HG02588 (cell line): ENCODE data around the gene HDAC9.

Source experiments
- ATAC-seq: cut with Tn5 transposase; IDR thresholded peaks from one replicate; pipeline ENCODE4 v1.9.1; 2021; ENCODE audit warnings: mild to moderate bottlenecking, moderate library complexity; ENCODE audit not compliant: unreplicated experiment

Gene HDAC9

DNA sequence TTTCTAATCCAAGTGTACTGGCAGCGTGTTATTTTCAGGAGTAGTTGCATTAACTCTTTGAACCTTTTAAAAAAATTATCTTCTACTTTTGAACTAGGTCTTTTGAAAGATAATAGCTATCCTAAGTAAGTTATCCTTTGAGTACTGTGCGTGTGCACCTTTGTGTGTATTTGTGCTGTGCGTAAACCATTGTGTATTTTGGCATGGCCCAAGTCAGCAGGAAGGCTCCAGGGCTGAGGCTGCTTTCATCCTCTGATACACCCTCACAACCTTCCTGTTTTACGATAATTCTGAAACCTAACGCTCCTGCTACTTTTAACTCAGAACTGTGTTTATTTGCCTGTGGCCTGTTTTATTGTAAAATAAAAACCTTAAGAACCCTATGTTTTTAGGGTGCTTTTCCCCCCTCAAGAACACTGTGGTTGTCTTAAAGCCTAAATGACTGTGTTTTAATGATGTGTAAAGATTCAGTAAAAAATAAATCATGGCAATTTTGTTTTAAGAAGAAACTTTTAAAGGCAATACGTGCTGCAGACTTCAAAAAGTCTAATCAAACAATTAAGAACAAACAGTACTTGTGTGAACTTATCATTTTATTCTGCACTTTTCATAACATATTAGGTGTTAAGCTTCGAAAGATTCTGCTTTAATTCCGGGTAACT lies 57.5 kb downstream of the HDAC9 start:
- no peak for ATAC-seq

- no peak for ATAC-seq
Measured at GRCh38 chr7:18553605-18554003, 58.1 kb downstream of the HDAC9 start.

DNA sequence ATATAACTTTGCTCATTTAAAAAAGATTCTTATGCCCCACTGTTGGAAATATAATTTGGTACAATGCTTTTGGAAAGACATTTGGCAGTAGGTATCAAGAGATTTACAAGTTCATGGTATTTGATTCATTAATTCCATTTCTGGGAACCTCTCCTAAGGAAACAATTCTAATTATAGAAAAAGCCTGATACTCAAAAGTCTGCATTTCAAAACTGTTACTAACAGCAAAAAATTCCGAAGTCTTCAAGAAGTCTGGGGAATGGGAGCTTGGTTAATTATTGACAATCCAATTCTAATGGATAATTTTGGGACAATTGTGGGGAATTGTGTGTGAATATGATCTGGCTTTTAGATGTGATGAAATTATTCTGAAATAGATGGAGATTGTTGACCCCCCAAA lies 59.6 kb downstream of the HDAC9 start:
- no peak for ATAC-seq

DNA sequence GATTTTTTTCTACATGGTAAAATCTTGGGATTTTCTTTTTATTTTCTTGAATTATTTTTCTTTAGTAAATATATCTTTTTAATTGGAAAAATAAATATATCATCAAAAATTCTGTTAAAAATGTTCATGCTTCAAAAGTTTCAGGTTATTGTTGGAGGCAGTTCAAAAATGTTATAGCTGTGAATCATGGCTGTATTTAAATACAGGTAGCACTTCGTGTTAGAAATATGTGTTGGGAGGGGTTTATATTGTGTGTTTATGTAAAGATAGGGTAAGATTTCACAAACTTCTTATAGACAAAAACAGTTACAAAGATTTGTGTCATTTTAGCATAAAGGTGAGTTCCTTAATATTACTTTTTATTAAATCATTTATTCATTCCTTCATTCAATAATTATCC lies 60.4 kb downstream of the HDAC9 start:
- no peak for ATAC-seq

DNA sequence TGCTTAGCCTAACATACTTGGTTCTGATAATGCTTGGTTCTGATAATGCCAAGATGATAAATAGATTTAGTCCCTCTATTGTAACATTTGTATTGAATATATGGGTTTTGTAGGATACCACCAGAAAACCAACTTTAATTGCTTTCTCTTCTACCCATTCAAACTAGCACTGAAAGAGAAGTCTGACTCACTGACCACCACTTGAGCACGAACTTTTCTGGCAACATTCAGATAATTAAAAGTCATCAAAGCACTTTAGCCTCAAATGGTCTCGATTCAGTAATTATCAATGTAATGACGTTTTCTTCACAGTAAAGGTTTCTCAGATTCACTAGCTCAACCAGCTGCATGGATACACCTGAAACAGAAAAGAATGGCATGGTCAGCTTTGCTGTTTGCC lies 63.0 kb downstream of the HDAC9 start:
- ATAC-seq, result no peak

- ATAC-seq, result no peak
Measured at GRCh38 chr7:18558910-18559309, 63.4 kb downstream of the HDAC9 start.

DNA sequence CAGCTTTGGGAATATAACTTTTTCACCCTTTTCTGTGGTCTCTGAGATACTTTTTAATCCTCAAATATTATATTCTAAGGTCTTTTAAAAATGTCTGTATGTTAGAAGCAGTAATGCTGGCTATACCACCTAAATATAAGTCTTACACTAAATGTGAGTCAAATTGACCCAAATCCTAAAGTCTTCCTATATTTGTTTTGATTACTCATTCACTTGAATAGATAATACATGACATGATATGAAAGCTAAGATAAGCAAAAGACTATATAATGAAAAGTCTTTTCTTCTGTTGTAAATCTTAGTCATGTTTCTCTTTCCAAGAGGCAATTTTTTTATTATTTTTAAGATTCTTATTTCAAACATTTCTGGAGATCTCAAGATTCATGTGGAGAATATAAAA lies 64.2 kb downstream of the HDAC9 start:
- ATAC-seq, result no peak

GRCh38 chr7:18564779-18565178 lies 69.2 kb downstream of the HDAC9 start:
- ATAC-seq, result no peak

DNA sequence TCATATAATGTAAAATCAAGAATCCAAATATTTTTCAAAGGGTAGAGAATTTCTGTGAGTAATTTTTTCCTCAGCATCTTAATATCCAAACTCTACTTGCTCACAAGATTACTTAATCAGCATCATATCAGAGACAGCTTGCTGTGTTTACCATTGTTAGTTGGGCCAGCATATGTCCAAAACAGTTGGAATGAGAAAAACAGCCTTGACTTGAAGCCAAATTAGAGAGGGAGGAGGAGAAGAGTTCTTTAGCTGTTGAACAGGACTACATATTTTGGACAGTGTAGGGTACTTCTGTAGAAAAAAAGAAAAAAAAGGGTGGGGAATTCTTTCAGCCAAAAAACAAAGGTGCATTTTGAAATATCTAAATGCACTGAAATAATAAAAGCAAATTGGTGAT lies 69.8 kb downstream of the HDAC9 start:
- ATAC-seq, result no peak

DNA sequence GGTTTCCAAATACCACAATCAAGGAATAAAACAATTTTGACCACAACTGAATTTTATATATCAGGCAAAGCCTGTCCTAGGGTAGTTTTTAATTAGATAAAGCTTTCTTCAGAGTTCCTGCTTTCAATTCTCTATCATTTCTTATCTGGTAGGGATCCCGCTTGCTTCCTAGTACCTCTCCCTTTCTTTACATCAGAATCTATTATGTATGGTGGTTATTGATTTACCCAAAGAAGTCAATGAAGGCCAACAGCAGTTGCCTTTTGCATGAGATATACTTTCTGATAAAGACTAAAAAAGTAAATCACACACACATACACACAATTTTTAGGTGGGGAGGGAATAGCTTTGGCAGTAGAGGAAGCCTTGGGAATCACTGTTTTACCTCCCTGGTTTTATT lies 70.7 kb downstream of the HDAC9 start:
- no peak for ATAC-seq

DNA sequence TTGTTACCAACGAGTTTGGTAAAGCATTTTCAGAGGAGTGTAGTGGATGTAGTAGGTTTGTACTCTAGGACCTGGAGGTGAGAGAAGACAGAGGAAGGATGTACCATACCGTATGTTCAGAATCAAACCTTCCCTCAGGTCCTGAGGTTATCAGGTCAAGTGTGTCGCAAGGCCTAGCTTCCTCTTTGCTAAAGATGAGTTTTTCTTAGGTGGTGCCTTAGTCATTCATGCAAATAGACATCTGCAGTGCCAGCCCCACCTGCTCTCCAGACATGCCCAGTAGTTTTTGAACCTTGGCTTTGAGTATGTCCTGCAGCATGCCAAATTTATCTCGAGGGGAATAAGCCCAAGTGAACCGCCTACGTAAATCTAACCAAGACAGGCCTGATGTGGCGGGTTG lies 71.3 kb downstream of the HDAC9 start:
- ATAC-seq, result peak; percentile 96

DNA sequence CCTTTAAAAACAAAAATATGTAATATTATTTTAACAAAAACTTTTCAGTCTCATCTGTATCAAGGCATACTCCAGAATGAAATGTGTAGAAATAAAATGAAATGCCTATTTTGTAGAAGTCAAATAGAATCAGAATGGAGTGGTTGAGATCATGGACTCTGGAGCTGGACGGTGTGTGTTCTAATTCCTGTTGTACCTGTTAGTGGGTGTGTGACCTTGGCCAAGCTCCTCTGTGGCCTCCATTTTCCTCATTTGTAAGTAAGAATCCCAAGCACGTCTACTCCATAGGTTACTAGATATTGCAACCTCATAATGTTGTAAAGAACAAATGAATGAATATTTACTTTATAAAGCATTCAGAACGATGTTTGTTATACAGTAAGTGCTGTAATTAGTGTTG lies 74.9 kb downstream of the HDAC9 start:
- no peak for ATAC-seq

GRCh38 chr7:18570890-18571478 lies 75.4 kb downstream of the HDAC9 start:
- no peak for ATAC-seq

- ATAC-seq, result no peak
Measured at GRCh38 chr7:18572154-18572553, 76.6 kb downstream of the HDAC9 start.

GRCh38 chr7:18572885-18573284 lies 77.3 kb downstream of the HDAC9 start:
- no peak for ATAC-seq

DNA sequence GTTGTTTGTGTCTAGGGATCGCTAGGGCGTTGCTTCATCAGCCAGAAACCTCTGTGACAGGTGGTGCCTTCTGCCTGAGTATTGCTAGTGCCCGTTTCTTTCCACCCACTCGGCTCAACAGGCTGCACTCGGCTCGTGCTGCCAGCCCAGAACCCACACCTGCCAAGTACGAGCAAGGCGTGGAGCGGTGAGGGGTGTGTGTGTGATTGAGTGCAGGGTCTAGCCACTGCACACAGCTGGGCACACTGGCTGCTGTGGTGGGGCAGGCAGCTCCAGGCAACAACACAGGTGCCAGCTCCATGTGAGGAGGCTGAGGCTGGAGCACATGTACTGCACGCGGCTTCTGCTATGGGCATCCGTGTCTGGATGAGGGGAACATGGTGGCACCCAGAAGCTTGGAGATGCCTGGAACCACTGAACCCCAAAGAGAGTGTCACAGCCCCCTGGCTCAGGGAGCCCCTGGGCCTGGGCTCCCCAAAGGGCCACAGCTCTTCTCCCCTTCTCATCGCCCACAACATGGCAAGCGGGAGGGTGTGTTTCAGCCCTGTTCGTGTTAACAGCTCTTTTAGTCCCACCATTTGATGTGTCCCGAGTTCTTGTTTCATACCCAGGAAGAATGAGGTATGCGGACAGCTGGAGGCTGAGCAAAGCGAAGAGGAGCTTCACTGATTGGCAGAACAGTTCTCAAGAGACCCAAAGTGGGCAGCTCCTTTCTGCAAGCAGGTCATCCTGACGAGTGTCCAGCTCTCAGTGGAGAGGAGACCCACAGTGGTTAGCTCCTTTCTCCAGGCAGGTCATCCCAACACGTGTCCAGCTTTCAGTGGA lies 78.1 kb downstream of the HDAC9 start:
- ATAC-seq, result no peak

GRCh38 chr7:18574235-18574540 lies 78.6 kb downstream of the HDAC9 start:
- ATAC-seq, result no peak

DNA sequence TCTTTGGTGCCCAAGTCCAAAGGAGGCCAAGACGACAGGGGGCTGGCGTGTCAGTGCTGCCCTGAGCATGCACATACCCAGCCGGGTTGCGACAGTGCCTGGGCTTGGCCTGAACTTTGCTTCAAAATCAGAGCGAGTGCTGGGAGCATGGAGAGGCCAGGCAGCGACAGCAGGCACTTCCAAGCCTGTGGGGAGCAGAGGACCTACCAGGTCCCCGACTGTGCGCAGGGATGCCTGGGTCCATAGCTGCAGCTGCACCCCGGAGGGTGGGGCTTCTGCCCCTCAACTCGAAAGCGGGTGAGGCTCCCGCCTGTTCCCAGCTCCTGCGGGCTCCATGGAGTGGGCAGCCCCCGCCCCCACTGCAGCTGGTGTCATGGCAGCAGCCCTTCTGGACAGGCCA lies 79.1 kb downstream of the HDAC9 start:
- ATAC-seq, result no peak

- ATAC-seq, result no peak
Measured at GRCh38 chr7:18575622-18576572, 80.3 kb downstream of the HDAC9 start.

- peak; percentile 43 for ATAC-seq
Measured at GRCh38 chr7:18577096-18577771, 81.7 kb downstream of the HDAC9 start.

- no peak for ATAC-seq
Measured at GRCh38 chr7:18579698-18580097, 84.1 kb downstream of the HDAC9 start.
